Lower leg skin (tissue), 4 donors: ENCODE results near the gene ZDHHC19. TPM values are rescaled to one million over a fixed set of nuclear protein-coding genes. Genes with fewer than 3 reads are reported as not detected.

Experiments
- DNase-seq, 2 donors: peaks; one replicate each; pipeline ENCODE4 v3.0.0-alpha.2; 2019; ENCODE audit warnings: low spot score in 2 of 2
- H3K4me3 ChIP-seq: fragments of 200-600 bp; sonication (generic); 2 replicates; pipeline ENCODE4 v1.5.1; 2017; ENCODE audit warnings: mild to moderate bottlenecking, low read depth; ENCODE audit not compliant: poor library complexity, severe bottlenecking
- POLR2A ChIP-seq, 2 donors: fragments of 450-650 bp; IDR thresholded peaks; one replicate each; pipeline ENCODE4 v1.6.1; 2016 to 2017; ENCODE audit warnings: antibody characterized with exemption in 2 of 2, mild to moderate bottlenecking in 1 of 2, moderate library complexity in 1 of 2
- WGBS, 2 donors: methylation state at CpG; one replicate each; pipeline ENCODE4 v1.1.5; 2018; 5-methylcytosine and 5-hydroxymethylcytosine counted together
- intact Hi-C: fragments of 100-400 bp; cut with DNase I; formaldehyde crosslinking; loops from one replicate; pipeline ENCODE4 v1.15.0; 2023; ENCODE audit warnings: low total_unique reads
- total RNA-seq, 4 donors: library from RNA; depleted of rRNA; stranded (reverse); fragments of >200 nt; gene quantifications; one replicate each; pipeline ENCODE4 v1.1.0, GENCODE V29; 2016
- TF ChIP-seq, protein P1 (sequence below), 3 donors: fragments of 450-650 bp; IDR thresholded peaks; one replicate each; pipeline ENCODE4 v1.5.1; 2016; ENCODE audit warnings: antibody characterized with exemption in 3 of 3, mild to moderate bottlenecking in 3 of 3, moderate library complexity in 2 of 3

ZDHHC19 gene
- total RNA-seq, 4 donors from 2014 or later, result not detected

DNA sequence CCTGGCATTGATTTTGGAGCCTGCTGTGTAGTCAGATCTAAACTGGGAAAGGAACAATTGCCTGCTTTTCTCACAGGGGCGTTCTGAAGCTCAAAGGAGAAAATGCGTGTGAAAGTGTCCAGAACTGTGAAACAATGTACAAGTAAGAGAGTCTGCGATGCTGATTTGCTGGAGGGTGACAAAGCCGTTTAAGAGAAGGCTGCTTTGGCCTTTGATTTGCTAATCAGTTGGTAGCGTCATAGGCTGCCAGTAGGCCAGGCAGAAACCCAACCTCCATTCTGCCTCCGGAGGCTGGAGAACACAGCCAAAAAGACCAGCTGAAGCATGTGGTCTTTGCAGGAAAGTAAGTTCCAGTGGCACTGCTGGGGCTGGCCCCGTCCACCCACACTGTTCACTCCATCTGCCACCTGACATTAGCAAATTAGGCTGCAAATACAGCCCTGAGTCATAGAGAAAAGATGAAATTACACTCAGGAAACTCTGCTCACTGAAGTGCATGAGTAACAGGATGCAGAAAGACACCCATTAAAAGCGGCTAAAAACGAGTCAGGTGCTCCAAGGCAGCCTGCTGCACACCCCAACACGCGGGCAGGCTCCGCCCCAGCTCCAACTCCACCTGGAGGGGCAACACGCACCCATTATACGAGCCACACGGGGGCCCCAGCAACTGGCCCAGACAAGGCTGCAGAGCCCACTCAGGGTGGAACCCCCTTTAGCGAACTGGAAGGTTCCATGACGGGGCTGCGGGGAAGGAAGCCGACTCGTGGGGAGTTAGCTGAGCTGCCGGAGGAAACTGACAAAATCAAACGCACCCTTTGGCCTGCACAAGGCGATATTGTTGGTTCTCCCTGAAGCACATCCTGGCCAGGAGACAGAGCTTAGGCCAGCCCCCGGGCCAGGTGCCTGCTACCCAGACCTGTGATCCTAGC is 31.6 kb downstream of the ZDHHC19 start:
- H3K4me3 ChIP-seq, result no peak overlapping the region
- 40 to 59% methylated on average over 24 of the region's 24 CpGs for WGBS, 2 donors
- intact Hi-C loops, result no loop called here
- DNase-seq, result no peak
- TF ChIP-seq, protein P1, sequence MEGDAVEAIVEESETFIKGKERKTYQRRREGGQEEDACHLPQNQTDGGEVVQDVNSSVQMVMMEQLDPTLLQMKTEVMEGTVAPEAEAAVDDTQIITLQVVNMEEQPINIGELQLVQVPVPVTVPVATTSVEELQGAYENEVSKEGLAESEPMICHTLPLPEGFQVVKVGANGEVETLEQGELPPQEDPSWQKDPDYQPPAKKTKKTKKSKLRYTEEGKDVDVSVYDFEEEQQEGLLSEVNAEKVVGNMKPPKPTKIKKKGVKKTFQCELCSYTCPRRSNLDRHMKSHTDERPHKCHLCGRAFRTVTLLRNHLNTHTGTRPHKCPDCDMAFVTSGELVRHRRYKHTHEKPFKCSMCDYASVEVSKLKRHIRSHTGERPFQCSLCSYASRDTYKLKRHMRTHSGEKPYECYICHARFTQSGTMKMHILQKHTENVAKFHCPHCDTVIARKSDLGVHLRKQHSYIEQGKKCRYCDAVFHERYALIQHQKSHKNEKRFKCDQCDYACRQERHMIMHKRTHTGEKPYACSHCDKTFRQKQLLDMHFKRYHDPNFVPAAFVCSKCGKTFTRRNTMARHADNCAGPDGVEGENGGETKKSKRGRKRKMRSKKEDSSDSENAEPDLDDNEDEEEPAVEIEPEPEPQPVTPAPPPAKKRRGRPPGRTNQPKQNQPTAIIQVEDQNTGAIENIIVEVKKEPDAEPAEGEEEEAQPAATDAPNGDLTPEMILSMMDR (IDR thresholded peaks at IDR 0.05), result no peak
- no peak for TF ChIP-seq POLR2A (IDR thresholded peaks at IDR 0.05)

DNA sequence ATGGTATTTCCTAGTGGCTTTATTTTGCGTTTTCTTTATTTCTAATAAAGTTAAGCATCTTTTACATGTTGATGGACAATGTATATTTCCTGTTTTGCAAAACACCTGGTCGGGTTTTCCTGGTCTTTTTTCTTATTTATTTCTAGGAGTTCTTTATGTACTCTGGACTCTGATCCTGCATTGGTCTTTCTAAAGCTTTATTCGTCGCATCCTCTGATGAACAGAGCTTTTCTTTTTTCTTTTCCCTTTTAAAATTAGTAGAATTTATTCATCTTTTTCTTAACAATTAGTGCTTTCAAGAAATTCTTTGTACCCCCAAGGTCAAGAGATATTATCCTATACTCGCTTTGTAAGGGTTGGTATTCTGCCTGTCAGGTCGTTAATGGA is 32.2 kb downstream of the ZDHHC19 start:
- intact Hi-C loops, result no loop called here
- H3K4me3 ChIP-seq, result no peak overlapping the region
- no peak for TF ChIP-seq POLR2A (IDR thresholded peaks at IDR 0.05)
- TF ChIP-seq, protein P1 (IDR thresholded peaks at IDR 0.05), result no peak
- 62 to 67% methylated on average over 6 of the region's 6 CpGs for WGBS, 2 donors
- no peak for DNase-seq

DNA sequence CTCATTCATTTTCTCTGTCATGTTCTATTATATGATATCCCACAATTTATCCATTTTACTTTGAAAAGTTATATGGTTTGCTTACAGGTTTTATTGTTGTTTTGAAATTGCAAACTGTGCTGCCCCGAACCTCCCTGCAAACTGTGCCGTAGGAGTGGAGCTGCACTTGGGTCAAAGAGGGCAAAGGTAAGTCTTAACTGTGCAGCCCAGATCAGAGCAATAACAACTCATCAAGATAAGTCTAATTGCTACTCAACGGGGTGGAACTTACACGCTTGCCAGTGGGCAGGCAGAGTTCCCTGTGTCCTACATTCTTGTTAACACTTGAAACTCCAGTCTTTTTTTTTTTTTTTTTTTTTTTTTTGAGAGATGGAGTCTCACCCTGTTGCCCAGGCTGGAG is 33.2 kb downstream of the ZDHHC19 start:
- TF ChIP-seq POLR2A (IDR thresholded peaks at IDR 0.05), result no peak
- TF ChIP-seq, protein P1 (IDR thresholded peaks at IDR 0.05), result no peak
- 28 to 44% methylated on average over 4 of the region's 4 CpGs for WGBS, 2 donors
- intact Hi-C loops, result no loop called here

DNA sequence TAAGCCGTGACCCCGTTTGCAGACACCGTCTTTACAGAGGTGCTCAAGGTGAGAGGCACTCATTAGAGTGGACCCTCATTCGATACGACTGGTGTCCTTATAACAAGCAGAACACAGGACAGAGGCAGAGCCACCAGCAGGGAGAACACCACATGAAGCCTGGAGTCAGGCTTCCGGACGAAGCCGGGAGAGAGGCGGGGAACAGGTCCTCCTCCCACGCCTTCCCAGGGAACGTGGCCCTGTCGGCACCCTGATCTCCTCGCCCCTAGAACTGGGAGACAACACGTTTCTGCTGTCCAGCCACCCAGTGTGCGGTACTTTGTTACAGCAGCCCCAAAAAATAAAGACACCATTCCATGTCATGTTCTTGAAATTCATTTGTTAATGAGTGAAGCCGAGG is 33.6 kb downstream of the ZDHHC19 start:
- TF ChIP-seq, protein P1 (IDR thresholded peaks at IDR 0.05), result no peak
- TF ChIP-seq POLR2A (IDR thresholded peaks at IDR 0.05), result no peak
- no peak overlapping the region for H3K4me3 ChIP-seq
- intact Hi-C loops, result no loop called here
- DNase-seq, result no peak
- 67 to 73% methylated on average over 16 of the region's 16 CpGs for WGBS, 2 donors

More for the DNA sequence above, 33.2 kb downstream of the ZDHHC19 start:
- DNase-seq, result no peak
- H3K4me3 ChIP-seq, result no peak overlapping the region

DNA sequence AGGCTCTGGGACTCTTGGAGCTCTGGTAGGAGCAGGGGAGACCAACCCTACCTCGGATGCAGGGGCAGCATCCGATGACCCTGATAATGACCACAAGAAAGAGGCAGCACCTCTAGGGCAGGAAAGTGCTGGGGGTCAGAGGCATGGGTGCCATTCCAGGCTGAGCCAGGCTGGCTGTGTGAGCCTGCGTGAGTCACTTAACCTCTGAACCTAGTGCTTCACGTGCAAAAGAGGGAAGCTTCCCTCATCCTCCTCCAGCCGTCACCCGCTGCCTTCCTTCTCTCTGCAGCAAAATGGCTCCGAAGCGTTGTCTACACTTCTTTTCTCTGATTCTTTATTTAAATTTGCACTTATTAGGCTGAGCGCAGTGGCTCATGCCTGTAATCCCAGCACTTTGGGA is 35.5 kb downstream of the ZDHHC19 start:
- WGBS, 2 donors, result 84 to 87% methylated on average over 9 of the region's 9 CpGs
- no peak for DNase-seq
- TF ChIP-seq, protein P1 (IDR thresholded peaks at IDR 0.05), result no peak
- TF ChIP-seq POLR2A (IDR thresholded peaks at IDR 0.05), result no peak
- H3K4me3 ChIP-seq, result no peak overlapping the region
- intact Hi-C loops, result no loop called here
